BE2C (cell line): ENCODE measurements around the gene JPH3.
A peak's percentile ranks its signal among the peaks of the same experiment; 100 is the strongest.
"Not testable (repeated sequence)": the region's sequence is repeated elsewhere in the genome, so short reads cannot be mapped to it uniquely, and the experiment has no call there.

Experiments used
- DNase-seq: peaks from one replicate; pipeline ENCODE4 v3.0.0-alpha.2; 2020
- H3K27me3 ChIP-seq: fragments of 250-450 bp; sonication (Bioruptor Pico); 2 replicates; pipeline ENCODE4 v1.5.1; 2020; ENCODE audit warnings: mild to moderate bottlenecking
- H3K36me3 ChIP-seq: fragments of 250-450 bp; sonication (Bioruptor Pico); 2 replicates; pipeline ENCODE4 v1.5.1; 2020; ENCODE audit warnings: mild to moderate bottlenecking
- H3K4me1 ChIP-seq: fragments of 250-450 bp; sonication (Bioruptor Pico); 2 replicates; pipeline ENCODE4 v1.5.1; 2020
- H3K4me3 ChIP-seq: 2 replicates; pipeline ENCODE4 v1.5.1; 2011; ENCODE audit warnings: low read depth, low read length
- H3K9me3 ChIP-seq: fragments of 250-450 bp; sonication (Bioruptor Pico); 2 replicates; pipeline ENCODE4 v1.5.1; 2020
- CTCF ChIP-seq: IDR thresholded peaks from 2 replicates; pipeline ENCODE4 v1.5.1; 2012; ENCODE audit warnings: mild to moderate bottlenecking, low read depth, low read length

JPH3 gene

GRCh38 chr16:87725596-87726235 is 123.4 kb downstream of the JPH3 start:
- Histone ChIP-seq H3K27me3 (no peaks in the 10 kb centered on the region), H3K4me3 (no peak overlapping the region), H3K9me3 (no peaks in the 10 kb centered on the region), H3K36me3 (peaks cover 29% of the 10 kb centered on the region), H3K4me1 (peaks cover 33% of the 10 kb centered on the region)
- TF ChIP-seq CTCF: no peak
- no peak for DNase-seq

- not testable (repeated sequence) for H3K4me3 ChIP-seq, DNase-seq, H3K9me3 ChIP-seq, H3K27me3 ChIP-seq
- peaks cover 24% of the 10 kb centered on the region for H3K36me3 ChIP-seq
- H3K4me1 ChIP-seq: peaks cover 31% of the 10 kb centered on the region
Observed at GRCh38 chr16:87726577-87726976, 124.3 kb downstream of the JPH3 start.

- DNase-seq: no peak
- peaks cover 23% of the 10 kb centered on the region for H3K4me1 ChIP-seq
- H3K9me3 ChIP-seq: no peaks in the 10 kb centered on the region
- no peak overlapping the region for H3K4me3 ChIP-seq
- no peak for TF ChIP-seq CTCF
- H3K36me3 ChIP-seq: peaks cover 17% of the 10 kb centered on the region
- H3K27me3 ChIP-seq: no peaks in the 10 kb centered on the region
Observed at GRCh38 chr16:87727346-87727745, 125.0 kb downstream of the JPH3 start.

DNA sequence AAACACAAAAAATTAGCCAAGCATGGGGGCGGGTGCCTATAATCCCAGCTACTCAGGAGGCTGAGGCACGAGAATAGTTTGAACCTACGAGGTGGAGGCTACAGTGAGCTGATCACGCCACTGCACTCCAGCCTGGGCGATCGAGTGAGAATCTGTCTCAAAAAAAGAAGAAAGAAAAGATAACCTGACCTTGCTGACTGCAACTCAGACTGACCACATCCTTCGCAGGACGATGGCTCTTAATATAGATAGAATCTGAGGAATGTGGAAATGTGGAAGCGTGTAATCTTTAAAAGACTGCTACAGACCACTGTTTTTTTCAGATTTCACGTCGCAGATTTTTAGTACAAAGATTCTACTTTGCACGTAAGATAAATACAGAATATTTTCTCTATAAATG is 125.7 kb downstream of the JPH3 start:
- TF ChIP-seq CTCF: no peak
- Histone ChIP-seq H3K27me3 (no peaks in the 10 kb centered on the region), H3K9me3 (no peaks in the 10 kb centered on the region), H3K36me3 (peaks cover 17% of the 10 kb centered on the region), H3K4me3 (no peak overlapping the region), H3K4me1 (peaks cover 17% of the 10 kb centered on the region)
- DNase-seq: no peak

GRCh38 chr16:87729266-87729954 is 127.1 kb downstream of the JPH3 start:
- DNase-seq: peak; percentile 86
- peaks cover 11% of the 10 kb centered on the region for H3K4me1 ChIP-seq
- H3K27me3 ChIP-seq: no peaks in the 10 kb centered on the region
- no peak overlapping the region for H3K4me3 ChIP-seq
- TF ChIP-seq CTCF: no peak
- peaks cover 17% of the 10 kb centered on the region for H3K36me3 ChIP-seq
- no peaks in the 10 kb centered on the region for H3K9me3 ChIP-seq

DNA sequence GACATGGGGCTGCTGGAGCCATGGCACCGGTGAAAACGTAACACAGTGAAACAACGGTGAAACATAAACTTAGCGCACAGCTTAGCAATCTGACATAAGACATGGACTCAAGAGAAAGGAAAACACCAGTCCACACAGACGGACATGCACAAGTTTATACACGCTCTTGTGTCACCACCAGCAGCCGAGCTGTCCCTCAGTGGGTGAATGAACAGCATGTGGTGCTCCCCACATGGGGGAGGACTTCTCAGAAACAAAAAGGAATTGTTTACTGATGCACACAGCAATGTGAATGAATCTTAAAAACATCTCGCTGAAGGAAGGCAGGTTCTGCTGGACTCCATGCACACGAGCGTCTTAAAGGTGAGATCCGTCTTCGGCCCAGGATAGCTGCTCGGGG is 129.3 kb downstream of the JPH3 start:
- no peak for TF ChIP-seq CTCF
- H3K27me3 ChIP-seq: no peaks in the 10 kb centered on the region
- DNase-seq: no peak
- no peak overlapping the region for H3K4me3 ChIP-seq
- H3K9me3 ChIP-seq: no peaks in the 10 kb centered on the region
- H3K36me3 ChIP-seq: peaks cover 17% of the 10 kb centered on the region
- H3K4me1 ChIP-seq: peaks cover 22% of the 10 kb centered on the region; the same call in 1 of the 2 replicates
